Muscle of arm (tissue), 12 donors: ENCODE measurements around the gene SPSB4. TPM values are rescaled to one million over a fixed set of nuclear protein-coding genes. Genes with fewer than 3 reads are reported as not detected.

ENCODE experiments used
- DNase-seq: peaks from one replicate; pipeline ENCODE4 v3.0.0-alpha.2; 2013
- polyA plus RNA-seq, 12 donors: library from polyadenylated mRNA; unstranded; fragments of 120-200 nt; gene quantifications; one replicate each; pipeline ENCODE4 v1.2.1, GENCODE V29; 2013; ENCODE audit not compliant: insufficient read length in 12 of 12

The SPSB4 gene
- polyA plus RNA-seq, 12 donors, result 13.0 to 36.2 (median 19.1) TPM; not detected in 1

- DNase-seq, result no peak
Measured at GRCh38 chr3:141071681-141072260, 20.6 kb downstream of the SPSB4 start.

- no peak for DNase-seq
Measured at GRCh38 chr3:141072950-141073349, 21.8 kb downstream of the SPSB4 start.

GRCh38 chr3:141073580-141073979 is 22.4 kb downstream of the SPSB4 start:
- DNase-seq, result no peak

- DNase-seq, result no peak
Measured at GRCh38 chr3:141074529-141074928, 23.4 kb downstream of the SPSB4 start.

- DNase-seq, result no peak
Measured at GRCh38 chr3:141076036-141076773, 25.1 kb downstream of the SPSB4 start.

- DNase-seq, result no peak
Measured at GRCh38 chr3:141076797-141077571, 25.8 kb downstream of the SPSB4 start.

- DNase-seq, result no peak
Measured at GRCh38 chr3:141077631-141078030, 26.5 kb downstream of the SPSB4 start.

- no peak for DNase-seq
Measured at GRCh38 chr3:141078200-141078599, 27.1 kb downstream of the SPSB4 start.

GRCh38 chr3:141080431-141080830 is 29.3 kb downstream of the SPSB4 start:
- no peak for DNase-seq

- DNase-seq, result no peak
Measured at GRCh38 chr3:141081141-141081795, 30.1 kb downstream of the SPSB4 start.

GRCh38 chr3:141082064-141082463 is 30.9 kb downstream of the SPSB4 start:
- no peak for DNase-seq

GRCh38 chr3:141083226-141083625 is 32.1 kb downstream of the SPSB4 start:
- no peak for DNase-seq

- no peak for DNase-seq
Measured at GRCh38 chr3:141083836-141084649, 32.9 kb downstream of the SPSB4 start.

GRCh38 chr3:141085343-141086070 is 34.4 kb downstream of the SPSB4 start:
- no peak for DNase-seq

- no peak for DNase-seq
Measured at GRCh38 chr3:141086188-141086587, 35.0 kb downstream of the SPSB4 start.

GRCh38 chr3:141087076-141087777 is 36.1 kb downstream of the SPSB4 start:
- no peak for DNase-seq

GRCh38 chr3:141087778-141088130 is 36.6 kb downstream of the SPSB4 start:
- no peak for DNase-seq

GRCh38 chr3:141089339-141090152 is 38.4 kb downstream of the SPSB4 start:
- no peak for DNase-seq

- DNase-seq, result no peak
Measured at GRCh38 chr3:141091426-141091825, 40.3 kb downstream of the SPSB4 start.
